Measurements from ENCODE around the gene KANK3.

- no peak for TF ChIP-seq POLR2A (IDR thresholded peaks at IDR 0.05)
- TF ChIP-seq, protein P1, sequence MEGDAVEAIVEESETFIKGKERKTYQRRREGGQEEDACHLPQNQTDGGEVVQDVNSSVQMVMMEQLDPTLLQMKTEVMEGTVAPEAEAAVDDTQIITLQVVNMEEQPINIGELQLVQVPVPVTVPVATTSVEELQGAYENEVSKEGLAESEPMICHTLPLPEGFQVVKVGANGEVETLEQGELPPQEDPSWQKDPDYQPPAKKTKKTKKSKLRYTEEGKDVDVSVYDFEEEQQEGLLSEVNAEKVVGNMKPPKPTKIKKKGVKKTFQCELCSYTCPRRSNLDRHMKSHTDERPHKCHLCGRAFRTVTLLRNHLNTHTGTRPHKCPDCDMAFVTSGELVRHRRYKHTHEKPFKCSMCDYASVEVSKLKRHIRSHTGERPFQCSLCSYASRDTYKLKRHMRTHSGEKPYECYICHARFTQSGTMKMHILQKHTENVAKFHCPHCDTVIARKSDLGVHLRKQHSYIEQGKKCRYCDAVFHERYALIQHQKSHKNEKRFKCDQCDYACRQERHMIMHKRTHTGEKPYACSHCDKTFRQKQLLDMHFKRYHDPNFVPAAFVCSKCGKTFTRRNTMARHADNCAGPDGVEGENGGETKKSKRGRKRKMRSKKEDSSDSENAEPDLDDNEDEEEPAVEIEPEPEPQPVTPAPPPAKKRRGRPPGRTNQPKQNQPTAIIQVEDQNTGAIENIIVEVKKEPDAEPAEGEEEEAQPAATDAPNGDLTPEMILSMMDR (IDR thresholded peaks at IDR 0.05), result no peak
These were observed 402 bp upstream of the KANK3 start for GRCh38 chr19:8343483-8343844.

Data from Peyer's patch (tissue), 4 donors.